Measurements from ENCODE around the gene SMG5. TPM values are rescaled to one million over a fixed set of nuclear protein-coding genes. Genes with fewer than 3 reads are reported as not detected.
A peak's percentile ranks its signal among the peaks of the same experiment; 100 is the strongest.

The SMG5 gene
- total RNA-seq, 1 experiment from 2014 or later: 109 TPM

DNA sequence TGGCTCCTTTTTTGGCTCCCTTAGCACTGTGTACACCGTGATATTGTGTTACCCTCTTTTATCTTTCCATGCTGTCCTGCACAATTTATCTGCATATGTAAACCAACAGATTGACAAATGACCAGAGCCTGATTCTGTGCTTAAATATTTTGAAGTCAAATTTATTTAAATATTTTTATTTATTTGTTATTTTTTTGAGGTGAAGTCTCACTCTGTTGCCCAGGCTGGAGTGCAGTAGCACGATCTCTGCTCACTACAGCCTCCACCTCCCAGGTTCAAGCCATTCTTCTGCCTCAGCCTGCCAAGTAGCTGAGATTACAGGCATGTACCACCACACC is 57.0 kb downstream of the SMG5 start:
- TF ChIP-seq NFATC4 (CRISPR knock-in tag; IDR thresholded peaks at IDR 0.05) (no peak), TP53 (CRISPR knock-in tag; IDR thresholded peaks at IDR 0.05) (no peak), SMAD4 (CRISPR knock-in tag; IDR thresholded peaks at IDR 0.05) (no peak), MYBL2 (CRISPR knock-in tag; IDR thresholded peaks at IDR 0.05) (no peak)
- TF ChIP-seq, protein P1, sequence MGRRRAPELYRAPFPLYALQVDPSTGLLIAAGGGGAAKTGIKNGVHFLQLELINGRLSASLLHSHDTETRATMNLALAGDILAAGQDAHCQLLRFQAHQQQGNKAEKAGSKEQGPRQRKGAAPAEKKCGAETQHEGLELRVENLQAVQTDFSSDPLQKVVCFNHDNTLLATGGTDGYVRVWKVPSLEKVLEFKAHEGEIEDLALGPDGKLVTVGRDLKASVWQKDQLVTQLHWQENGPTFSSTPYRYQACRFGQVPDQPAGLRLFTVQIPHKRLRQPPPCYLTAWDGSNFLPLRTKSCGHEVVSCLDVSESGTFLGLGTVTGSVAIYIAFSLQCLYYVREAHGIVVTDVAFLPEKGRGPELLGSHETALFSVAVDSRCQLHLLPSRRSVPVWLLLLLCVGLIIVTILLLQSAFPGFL (CRISPR knock-in tag; IDR thresholded peaks at IDR 0.05; ENCODE audit: borderline replicate concordance): no peak
- TF ChIP-seq, protein P2, sequence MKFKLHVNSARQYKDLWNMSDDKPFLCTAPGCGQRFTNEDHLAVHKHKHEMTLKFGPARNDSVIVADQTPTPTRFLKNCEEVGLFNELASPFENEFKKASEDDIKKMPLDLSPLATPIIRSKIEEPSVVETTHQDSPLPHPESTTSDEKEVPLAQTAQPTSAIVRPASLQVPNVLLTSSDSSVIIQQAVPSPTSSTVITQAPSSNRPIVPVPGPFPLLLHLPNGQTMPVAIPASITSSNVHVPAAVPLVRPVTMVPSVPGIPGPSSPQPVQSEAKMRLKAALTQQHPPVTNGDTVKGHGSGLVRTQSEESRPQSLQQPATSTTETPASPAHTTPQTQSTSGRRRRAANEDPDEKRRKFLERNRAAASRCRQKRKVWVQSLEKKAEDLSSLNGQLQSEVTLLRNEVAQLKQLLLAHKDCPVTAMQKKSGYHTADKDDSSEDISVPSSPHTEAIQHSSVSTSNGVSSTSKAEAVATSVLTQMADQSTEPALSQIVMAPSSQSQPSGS (CRISPR knock-in tag; IDR thresholded peaks at IDR 0.05; ENCODE audit: borderline replicate concordance, low read depth): no peak
- TF ChIP-seq, protein P3, sequence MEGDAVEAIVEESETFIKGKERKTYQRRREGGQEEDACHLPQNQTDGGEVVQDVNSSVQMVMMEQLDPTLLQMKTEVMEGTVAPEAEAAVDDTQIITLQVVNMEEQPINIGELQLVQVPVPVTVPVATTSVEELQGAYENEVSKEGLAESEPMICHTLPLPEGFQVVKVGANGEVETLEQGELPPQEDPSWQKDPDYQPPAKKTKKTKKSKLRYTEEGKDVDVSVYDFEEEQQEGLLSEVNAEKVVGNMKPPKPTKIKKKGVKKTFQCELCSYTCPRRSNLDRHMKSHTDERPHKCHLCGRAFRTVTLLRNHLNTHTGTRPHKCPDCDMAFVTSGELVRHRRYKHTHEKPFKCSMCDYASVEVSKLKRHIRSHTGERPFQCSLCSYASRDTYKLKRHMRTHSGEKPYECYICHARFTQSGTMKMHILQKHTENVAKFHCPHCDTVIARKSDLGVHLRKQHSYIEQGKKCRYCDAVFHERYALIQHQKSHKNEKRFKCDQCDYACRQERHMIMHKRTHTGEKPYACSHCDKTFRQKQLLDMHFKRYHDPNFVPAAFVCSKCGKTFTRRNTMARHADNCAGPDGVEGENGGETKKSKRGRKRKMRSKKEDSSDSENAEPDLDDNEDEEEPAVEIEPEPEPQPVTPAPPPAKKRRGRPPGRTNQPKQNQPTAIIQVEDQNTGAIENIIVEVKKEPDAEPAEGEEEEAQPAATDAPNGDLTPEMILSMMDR (IDR thresholded peaks at IDR 0.05): no peak
- TF ChIP-seq, protein P4, sequence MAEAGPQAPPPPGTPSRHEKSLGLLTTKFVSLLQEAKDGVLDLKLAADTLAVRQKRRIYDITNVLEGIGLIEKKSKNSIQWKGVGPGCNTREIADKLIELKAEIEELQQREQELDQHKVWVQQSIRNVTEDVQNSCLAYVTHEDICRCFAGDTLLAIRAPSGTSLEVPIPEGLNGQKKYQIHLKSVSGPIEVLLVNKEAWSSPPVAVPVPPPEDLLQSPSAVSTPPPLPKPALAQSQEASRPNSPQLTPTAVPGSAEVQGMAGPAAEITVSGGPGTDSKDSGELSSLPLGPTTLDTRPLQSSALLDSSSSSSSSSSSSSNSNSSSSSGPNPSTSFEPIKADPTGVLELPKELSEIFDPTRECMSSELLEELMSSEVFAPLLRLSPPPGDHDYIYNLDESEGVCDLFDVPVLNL (CRISPR knock-in tag; IDR thresholded peaks at IDR 0.05; ENCODE audit: borderline replicate concordance, low read depth): no peak
- Mint-ChIP-seq H3K9me3 (no peaks in the 10 kb centered on the region), H3K36me3 (peaks cover 51% of the 10 kb centered on the region), H3K4me1 (peaks cover 4% of the 10 kb centered on the region), H3K27ac (peak overlapping the region; percentile 42), H3K4me3 (no peak overlapping the region), H3K27me3 (ENCODE audit: low read depth) (no peaks in the 10 kb centered on the region)
- ATAC-seq: no peak
- no peak for DNase-seq (ENCODE audit: low spot score)
- CTCF ChIA-PET: interaction anchor here (0.6 to 10.2 kb wide), 42 partner anchors 12 to 843 kb away, joined by 3 to 358 read pairs (median 6); partner anchors contain the start of genes LMNA, PAQR6, PMF1 and SEMA4A
- POLR2A ChIA-PET: interaction anchor here (1.0 to 1.5 kb wide), 3 partner anchors 13 to 84 kb away, joined by 5 to 10 read pairs (median 10); partner anchors contain the start of gene PMF1

DNA sequence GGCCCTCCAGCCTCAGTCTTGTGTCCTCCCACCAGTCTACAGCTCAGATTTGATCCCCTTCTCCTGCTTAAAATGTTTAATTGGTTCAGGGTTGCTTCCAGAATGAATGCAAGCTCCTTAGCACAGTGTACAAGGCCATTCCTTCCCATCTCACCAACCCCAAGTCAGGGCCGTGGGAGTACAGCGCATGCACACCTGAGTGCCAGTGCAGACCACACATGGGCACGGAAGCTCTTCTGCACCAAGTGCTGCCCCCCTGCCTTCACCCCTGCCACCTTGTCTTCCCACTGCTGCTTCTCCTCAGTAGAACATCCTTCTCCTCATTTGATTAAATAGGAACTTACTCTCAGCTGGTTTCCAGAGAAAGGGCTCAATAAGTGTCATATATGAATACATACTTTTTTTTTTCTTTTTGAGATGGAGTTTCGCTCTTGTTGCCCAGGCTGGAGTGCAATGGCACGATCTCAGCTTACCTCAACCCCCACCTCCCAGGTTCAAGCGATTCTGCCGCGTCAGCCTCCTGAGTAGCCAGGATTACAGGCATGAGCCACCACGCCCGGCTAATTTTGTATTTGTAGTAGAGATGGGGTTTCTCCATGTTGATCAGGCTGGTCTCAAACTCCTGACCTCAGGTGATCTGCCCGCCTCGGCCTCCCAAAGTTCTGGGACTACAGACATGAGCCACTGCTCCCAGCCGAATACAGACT is 60.5 kb downstream of the SMG5 start:
- Mint-ChIP-seq H3K4me1 (peaks cover 4% of the 10 kb centered on the region), H3K4me3 (no peak overlapping the region), H3K9me3 (no peaks in the 10 kb centered on the region), H3K27ac (0 out of 2 replicates have a peak overlapping the region, but pooled peaks have one; percentile 6), H3K36me3 (peaks cover 53% of the 10 kb centered on the region), H3K27me3 (ENCODE audit: low read depth) (no peaks in the 10 kb centered on the region)
- ChIA-PET CTCF (interaction anchor here (10.2 kb wide), 1 partner anchor 81 kb away, joined by 358 read pairs; no protein-coding TSS in a partner anchor), POLR2A (no interaction called here)
- ATAC-seq (no peak), DNase-seq (ENCODE audit: low spot score) (no peak)
- TF ChIP-seq, protein P5, sequence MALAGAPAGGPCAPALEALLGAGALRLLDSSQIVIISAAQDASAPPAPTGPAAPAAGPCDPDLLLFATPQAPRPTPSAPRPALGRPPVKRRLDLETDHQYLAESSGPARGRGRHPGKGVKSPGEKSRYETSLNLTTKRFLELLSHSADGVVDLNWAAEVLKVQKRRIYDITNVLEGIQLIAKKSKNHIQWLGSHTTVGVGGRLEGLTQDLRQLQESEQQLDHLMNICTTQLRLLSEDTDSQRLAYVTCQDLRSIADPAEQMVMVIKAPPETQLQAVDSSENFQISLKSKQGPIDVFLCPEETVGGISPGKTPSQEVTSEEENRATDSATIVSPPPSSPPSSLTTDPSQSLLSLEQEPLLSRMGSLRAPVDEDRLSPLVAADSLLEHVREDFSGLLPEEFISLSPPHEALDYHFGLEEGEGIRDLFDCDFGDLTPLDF (CRISPR knock-in tag; IDR thresholded peaks at IDR 0.05): no peak
- no peak for TF ChIP-seq ZNF121 (CRISPR knock-in tag; IDR thresholded peaks at IDR 0.05)
- TF ChIP-seq, protein P6, sequence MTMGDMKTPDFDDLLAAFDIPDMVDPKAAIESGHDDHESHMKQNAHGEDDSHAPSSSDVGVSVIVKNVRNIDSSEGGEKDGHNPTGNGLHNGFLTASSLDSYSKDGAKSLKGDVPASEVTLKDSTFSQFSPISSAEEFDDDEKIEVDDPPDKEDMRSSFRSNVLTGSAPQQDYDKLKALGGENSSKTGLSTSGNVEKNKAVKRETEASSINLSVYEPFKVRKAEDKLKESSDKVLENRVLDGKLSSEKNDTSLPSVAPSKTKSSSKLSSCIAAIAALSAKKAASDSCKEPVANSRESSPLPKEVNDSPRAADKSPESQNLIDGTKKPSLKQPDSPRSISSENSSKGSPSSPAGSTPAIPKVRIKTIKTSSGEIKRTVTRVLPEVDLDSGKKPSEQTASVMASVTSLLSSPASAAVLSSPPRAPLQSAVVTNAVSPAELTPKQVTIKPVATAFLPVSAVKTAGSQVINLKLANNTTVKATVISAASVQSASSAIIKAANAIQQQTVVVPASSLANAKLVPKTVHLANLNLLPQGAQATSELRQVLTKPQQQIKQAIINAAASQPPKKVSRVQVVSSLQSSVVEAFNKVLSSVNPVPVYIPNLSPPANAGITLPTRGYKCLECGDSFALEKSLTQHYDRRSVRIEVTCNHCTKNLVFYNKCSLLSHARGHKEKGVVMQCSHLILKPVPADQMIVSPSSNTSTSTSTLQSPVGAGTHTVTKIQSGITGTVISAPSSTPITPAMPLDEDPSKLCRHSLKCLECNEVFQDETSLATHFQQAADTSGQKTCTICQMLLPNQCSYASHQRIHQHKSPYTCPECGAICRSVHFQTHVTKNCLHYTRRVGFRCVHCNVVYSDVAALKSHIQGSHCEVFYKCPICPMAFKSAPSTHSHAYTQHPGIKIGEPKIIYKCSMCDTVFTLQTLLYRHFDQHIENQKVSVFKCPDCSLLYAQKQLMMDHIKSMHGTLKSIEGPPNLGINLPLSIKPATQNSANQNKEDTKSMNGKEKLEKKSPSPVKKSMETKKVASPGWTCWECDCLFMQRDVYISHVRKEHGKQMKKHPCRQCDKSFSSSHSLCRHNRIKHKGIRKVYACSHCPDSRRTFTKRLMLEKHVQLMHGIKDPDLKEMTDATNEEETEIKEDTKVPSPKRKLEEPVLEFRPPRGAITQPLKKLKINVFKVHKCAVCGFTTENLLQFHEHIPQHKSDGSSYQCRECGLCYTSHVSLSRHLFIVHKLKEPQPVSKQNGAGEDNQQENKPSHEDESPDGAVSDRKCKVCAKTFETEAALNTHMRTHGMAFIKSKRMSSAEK (CRISPR knock-in tag; IDR thresholded peaks at IDR 0.05; ENCODE audit: borderline replicate concordance): no peak
- no peak for TF ChIP-seq MXD4 (CRISPR knock-in tag; IDR thresholded peaks at IDR 0.05; ENCODE audit: borderline replicate concordance)
- TF ChIP-seq, protein P7, sequence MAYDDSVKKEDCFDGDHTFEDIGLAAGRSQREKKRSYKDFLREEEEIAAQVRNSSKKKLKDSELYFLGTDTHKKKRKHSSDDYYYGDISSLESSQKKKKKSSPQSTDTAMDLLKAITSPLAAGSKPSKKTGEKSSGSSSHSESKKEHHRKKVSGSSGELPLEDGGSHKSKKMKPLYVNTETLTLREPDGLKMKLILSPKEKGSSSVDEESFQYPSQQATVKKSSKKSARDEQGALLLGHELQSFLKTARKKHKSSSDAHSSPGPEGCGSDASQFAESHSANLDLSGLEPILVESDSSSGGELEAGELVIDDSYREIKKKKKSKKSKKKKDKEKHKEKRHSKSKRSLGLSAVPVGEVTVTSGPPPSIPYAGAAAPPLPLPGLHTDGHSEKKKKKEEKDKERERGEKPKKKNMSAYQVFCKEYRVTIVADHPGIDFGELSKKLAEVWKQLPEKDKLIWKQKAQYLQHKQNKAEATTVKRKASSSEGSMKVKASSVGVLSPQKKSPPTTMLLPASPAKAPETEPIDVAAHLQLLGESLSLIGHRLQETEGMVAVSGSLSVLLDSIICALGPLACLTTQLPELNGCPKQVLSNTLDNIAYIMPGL (CRISPR knock-in tag; IDR thresholded peaks at IDR 0.05): no peak
- TF ChIP-seq, protein P8, sequence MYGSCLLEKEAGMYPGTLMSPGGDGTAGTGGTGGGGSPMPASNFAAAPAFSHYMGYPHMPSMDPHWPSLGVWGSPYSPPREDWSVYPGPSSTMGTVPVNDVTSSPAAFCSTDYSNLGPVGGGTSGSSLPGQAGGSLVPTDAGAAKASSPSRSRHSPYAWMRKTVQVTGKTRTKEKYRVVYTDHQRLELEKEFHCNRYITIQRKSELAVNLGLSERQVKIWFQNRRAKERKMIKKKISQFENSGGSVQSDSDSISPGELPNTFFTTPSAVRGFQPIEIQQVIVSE (CRISPR knock-in tag; IDR thresholded peaks at IDR 0.05; ENCODE audit: borderline replicate concordance): no peak
- TF ChIP-seq ETV6 (CRISPR knock-in tag; IDR thresholded peaks at IDR 0.05): no peak
- TF ChIP-seq, protein P9, sequence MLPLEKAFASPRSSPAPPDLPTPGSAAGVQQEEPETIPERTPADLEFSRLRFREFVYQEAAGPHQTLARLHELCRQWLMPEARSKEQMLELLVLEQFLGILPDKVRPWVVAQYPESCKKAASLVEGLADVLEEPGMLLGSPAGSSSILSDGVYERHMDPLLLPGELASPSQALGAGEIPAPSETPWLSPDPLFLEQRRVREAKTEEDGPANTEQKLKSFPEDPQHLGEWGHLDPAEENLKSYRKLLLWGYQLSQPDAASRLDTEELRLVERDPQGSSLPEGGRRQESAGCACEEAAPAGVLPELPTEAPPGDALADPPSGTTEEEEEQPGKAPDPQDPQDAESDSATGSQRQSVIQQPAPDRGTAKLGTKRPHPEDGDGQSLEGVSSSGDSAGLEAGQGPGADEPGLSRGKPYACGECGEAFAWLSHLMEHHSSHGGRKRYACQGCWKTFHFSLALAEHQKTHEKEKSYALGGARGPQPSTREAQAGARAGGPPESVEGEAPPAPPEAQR (CRISPR knock-in tag; IDR thresholded peaks at IDR 0.05): no peak
- TF ChIP-seq HMGA2 (CRISPR knock-in tag; IDR thresholded peaks at IDR 0.05): no peak

All from WTC11 (cell line).